ENCODE data around the gene ZNF462. TPM values are rescaled to one million over a fixed set of nuclear protein-coding genes. Genes with fewer than 3 reads are reported as not detected.

ZNF462 gene
- total RNA-seq, 6 donors from 2014 or later, result 17.9 to 85.9 (median 21.2) TPM

DNA sequence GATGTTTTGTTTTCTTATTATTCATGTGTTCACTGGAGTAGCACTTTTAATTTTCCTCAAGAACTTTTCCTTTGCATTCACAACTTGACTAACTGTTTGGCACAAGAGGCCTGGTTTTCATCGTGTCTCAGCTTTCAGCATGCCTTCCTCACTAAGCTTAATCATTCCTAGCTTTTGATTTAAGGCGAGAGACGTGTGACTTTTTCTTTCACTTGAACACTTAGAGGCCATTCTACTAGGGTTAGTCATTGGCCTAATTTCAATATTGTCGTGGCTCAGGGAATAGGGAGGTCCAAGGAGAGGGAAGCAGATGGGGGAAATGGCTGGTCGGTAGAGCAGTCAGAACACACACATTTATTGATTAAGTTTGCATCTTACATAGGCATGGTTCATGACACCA lies 94.0 kb downstream of the ZNF462 start:
- no peaks in the 10 kb centered on the region for H3K36me3 ChIP-seq
- H3K27me3 ChIP-seq, result no peaks in the 10 kb centered on the region
- TF ChIP-seq EP300 (IDR thresholded peaks at IDR 0.05) (no peak), CTCF (IDR thresholded peaks at IDR 0.05) (no peak), POLR2AphosphoS5 (IDR thresholded peaks at IDR 0.05) (no peak), POLR2A (IDR thresholded peaks at IDR 0.05) (no peak)
- peaks cover 0 to 1% (median 0%) of the 10 kb centered on the region in 4 donors for H3K4me1 ChIP-seq
- no peak overlapping the region for H3K27ac ChIP-seq
- H3K4me3 ChIP-seq, result no peak overlapping the region
- DNase-seq, result no peak
- ATAC-seq (ENCODE audit: low FRiP score in 2 of 2), result no peak
- H3K9me3 ChIP-seq, result no peaks in the 10 kb centered on the region
- 85 to 87% methylated on average over 5 of the region's 5 CpGs for WGBS, 2 donors

- Histone ChIP-seq H3K27ac (no peak overlapping the region), H3K36me3 (no peaks in the 10 kb centered on the region), H3K4me3 (no peak overlapping the region), H3K9me3 (no peaks in the 10 kb centered on the region), H3K4me1 (peaks cover 0 to 8% (median 3%) of the 10 kb centered on the region in 4 donors), H3K27me3 (no peaks in the 10 kb centered on the region)
- no peak for ATAC-seq (ENCODE audit: low FRiP score in 2 of 2)
- DNase-seq, result no peak
- no peak for TF ChIP-seq POLR2AphosphoS5 (IDR thresholded peaks at IDR 0.05)
- TF ChIP-seq EP300 (IDR thresholded peaks at IDR 0.05), result no peak
- TF ChIP-seq POLR2A (IDR thresholded peaks at IDR 0.05), result no peak
These were observed 96.1 kb downstream of the ZNF462 start for GRCh38 chr9:106958955-106959657.

- no peak for TF ChIP-seq CTCF (IDR thresholded peaks at IDR 0.05)
- no peak for TF ChIP-seq POLR2A (IDR thresholded peaks at IDR 0.05)
- no peak for TF ChIP-seq POLR2AphosphoS5 (IDR thresholded peaks at IDR 0.05)
- no peak for TF ChIP-seq EP300 (IDR thresholded peaks at IDR 0.05)
- Histone ChIP-seq H3K36me3 (no peaks in the 10 kb centered on the region), H3K27ac (no peak overlapping the region), H3K4me1 (peaks cover 0 to 8% (median 3%) of the 10 kb centered on the region in 4 donors), H3K9me3 (no peaks in the 10 kb centered on the region), H3K27me3 (no peaks in the 10 kb centered on the region), H3K4me3 (no peak overlapping the region)
- WGBS, 2 donors, result 65 to 67% methylated on average over 5 of the region's 5 CpGs
- DNase-seq (no peak), ATAC-seq (ENCODE audit: low FRiP score in 2 of 2) (no peak)
These were observed 97.3 kb downstream of the ZNF462 start for GRCh38 chr9:106960258-106960657.

DNA sequence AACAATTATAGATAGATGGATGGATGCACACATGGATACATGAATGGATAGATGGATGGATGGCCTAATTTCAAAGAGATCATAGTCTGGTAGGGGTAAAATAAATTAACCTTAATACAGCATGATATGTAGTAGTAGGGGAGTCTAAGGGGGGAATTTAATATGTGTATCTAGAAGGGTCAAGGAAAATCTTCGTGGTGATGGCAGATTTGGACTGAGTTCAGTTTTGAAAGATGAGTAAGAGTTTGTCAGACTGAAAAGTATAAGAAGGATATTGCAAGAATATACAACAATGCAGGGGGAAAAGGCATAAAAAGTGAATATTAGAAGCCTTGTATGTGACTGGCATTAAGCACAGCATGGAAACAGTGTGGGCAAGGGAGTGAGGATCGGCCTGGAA lies 98.7 kb downstream of the ZNF462 start:
- DNase-seq, result no peak
- Histone ChIP-seq H3K27me3 (no peaks in the 10 kb centered on the region), H3K4me3 (no peak overlapping the region), H3K27ac (peak overlapping the region in 2 of 4 donors; percentile 19 to 78), H3K36me3 (no peaks in the 10 kb centered on the region), H3K4me1 (peaks cover 0 to 8% (median 3%) of the 10 kb centered on the region in 4 donors), H3K9me3 (no peaks in the 10 kb centered on the region)
- 82 to 95% methylated on average over 2 of the region's 2 CpGs for WGBS, 2 donors
- TF ChIP-seq POLR2AphosphoS5 (IDR thresholded peaks at IDR 0.05) (no peak), CTCF (IDR thresholded peaks at IDR 0.05) (no peak), POLR2A (IDR thresholded peaks at IDR 0.05) (no peak)
- ATAC-seq (ENCODE audit: low FRiP score in 2 of 2), result no peak

DNA sequence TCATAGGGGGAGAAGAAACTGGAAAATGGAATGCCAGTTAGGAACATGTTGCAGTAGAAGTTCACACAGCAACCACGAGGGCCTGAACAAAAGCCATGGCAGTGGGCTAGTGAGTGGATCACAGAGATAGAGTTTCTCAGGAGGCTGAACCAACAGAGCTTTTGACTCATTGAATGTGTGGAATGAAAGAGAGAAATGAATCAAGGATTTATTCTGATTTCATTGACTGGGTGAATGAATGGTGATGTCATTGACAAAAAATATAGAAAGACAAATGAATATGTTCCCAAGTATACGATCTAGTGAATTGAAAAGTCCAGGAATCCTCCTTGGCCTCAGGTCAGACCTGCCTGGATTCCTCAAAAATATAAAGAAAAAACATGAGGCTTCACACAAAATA lies 99.2 kb downstream of the ZNF462 start:
- Histone ChIP-seq H3K27me3 (no peaks in the 10 kb centered on the region), H3K9me3 (no peaks in the 10 kb centered on the region), H3K27ac (peak overlapping the region in 3 of 4 donors; percentile 12 to 78 (median 19)), H3K4me3 (no peak overlapping the region), H3K36me3 (no peaks in the 10 kb centered on the region), H3K4me1 (peaks cover 0 to 8% (median 3%) of the 10 kb centered on the region in 4 donors)
- TF ChIP-seq POLR2A (IDR thresholded peaks at IDR 0.05), result no peak
- TF ChIP-seq CTCF (IDR thresholded peaks at IDR 0.05), result no peak
- WGBS, 2 donors, result 67 to 75% methylated on average over 2 of the region's 2 CpGs
- no peak for DNase-seq
- ATAC-seq (ENCODE audit: low FRiP score in 2 of 2), result no peak
